Transverse colon (tissue), 3 donors: ENCODE measurements around the gene NFIC.

ENCODE experiments used
- CTCF ChIP-seq, 5 experiments: fragments of 200-600 bp in 3 of 5; fragments of 450-650 bp in 2 of 5; sonication (generic) in 3 of 5; IDR thresholded peaks; 1 replicate in 2 of 5; 2 replicates in 3 of 5; pipeline ENCODE4 v1.5.1; 2016 to 2017; ENCODE audit warnings: antibody characterized with exemption in 5 of 5, inconsistent platforms in 3 of 5, mild to moderate bottlenecking in 2 of 5, moderate library complexity in 1 of 5
- POLR2A ChIP-seq: fragments of 450-650 bp; IDR thresholded peaks from one replicate; pipeline ENCODE4 v1.6.1; 2016; ENCODE audit warnings: antibody characterized with exemption, mild to moderate bottlenecking, moderate library complexity

- no peak for TF ChIP-seq POLR2A
- no peak for TF ChIP-seq CTCF (IDR thresholded peaks at IDR 0.05)
Measured at GRCh38 chr19:3358689-3359014, 7.7 kb upstream of the NFIC start.
